IPS-18a (cell line): ENCODE results near the gene SLC22A15.

Source experiments
- H3K27ac ChIP-seq: one replicate; pipeline ENCODE4 v1.5.1; 2013; ENCODE audit warnings: low read length
- H3K27me3 ChIP-seq: one replicate; pipeline ENCODE4 v1.6.1; 2013; ENCODE audit warnings: mild to moderate bottlenecking, low read length; ENCODE audit not compliant: control insufficient read depth, insufficient read depth
- H3K36me3 ChIP-seq: one replicate; pipeline ENCODE4 v1.6.1; 2013; ENCODE audit warnings: low read depth, low read length; ENCODE audit not compliant: control insufficient read depth
- H3K4me1 ChIP-seq: one replicate; pipeline ENCODE4 v1.6.1; 2013; ENCODE audit warnings: low read depth, low read length; ENCODE audit not compliant: control insufficient read depth
- H3K4me3 ChIP-seq: one replicate; pipeline ENCODE4 v1.5.1; 2013; ENCODE audit warnings: low read length
- H3K9ac ChIP-seq: one replicate; pipeline ENCODE4 v1.6.1; 2013; ENCODE audit warnings: mild to moderate bottlenecking, low read length, moderate library complexity
- H3K9me3 ChIP-seq: one replicate; pipeline ENCODE4 v1.6.1; 2013; ENCODE audit warnings: low read depth, low read length; ENCODE audit not compliant: control insufficient read depth

SLC22A15 gene

GRCh38 chr1:116091083-116091482 is 114.8 kb downstream of the SLC22A15 start:
- Histone ChIP-seq H3K27ac (no peak overlapping the region), H3K9me3 (no peaks in the 10 kb centered on the region), H3K9ac (no peak overlapping the region), H3K36me3 (no peaks in the 10 kb centered on the region), H3K4me1 (no peaks in the 10 kb centered on the region), H3K27me3 (no peaks in the 10 kb centered on the region), H3K4me3 (no peak overlapping the region)

GRCh38 chr1:116092752-116093489 is 116.6 kb downstream of the SLC22A15 start:
- Histone ChIP-seq H3K4me3 (no peak overlapping the region), H3K4me1 (no peaks in the 10 kb centered on the region), H3K9me3 (no peaks in the 10 kb centered on the region), H3K27ac (no peak overlapping the region), H3K9ac (no peak overlapping the region), H3K36me3 (no peaks in the 10 kb centered on the region), H3K27me3 (no peaks in the 10 kb centered on the region)

- no peaks in the 10 kb centered on the region for H3K9me3 ChIP-seq
Measured at GRCh38 chr1:116095027-116095426, 118.7 kb downstream of the SLC22A15 start.

GRCh38 chr1:116096013-116096618 is 119.8 kb downstream of the SLC22A15 start:
- no peaks in the 10 kb centered on the region for H3K27me3 ChIP-seq
- no peak overlapping the region for H3K4me3 ChIP-seq
- no peaks in the 10 kb centered on the region for H3K9me3 ChIP-seq
- H3K27ac ChIP-seq: no peak overlapping the region
- no peaks in the 10 kb centered on the region for H3K4me1 ChIP-seq
- H3K9ac ChIP-seq: no peak overlapping the region
- no peaks in the 10 kb centered on the region for H3K36me3 ChIP-seq

More at GRCh38 chr1:116095027-116095426, 118.7 kb downstream of the SLC22A15 start:
- no peak overlapping the region for H3K9ac ChIP-seq
- H3K27ac ChIP-seq: no peak overlapping the region
- H3K4me3 ChIP-seq: no peak overlapping the region
- H3K4me1 ChIP-seq: no peaks in the 10 kb centered on the region
- no peaks in the 10 kb centered on the region for H3K27me3 ChIP-seq
- H3K36me3 ChIP-seq: no peaks in the 10 kb centered on the region

- no peak overlapping the region for H3K27ac ChIP-seq
- H3K4me1 ChIP-seq: no peaks in the 10 kb centered on the region
- H3K27me3 ChIP-seq: no peaks in the 10 kb centered on the region
- H3K36me3 ChIP-seq: no peaks in the 10 kb centered on the region
- H3K9ac ChIP-seq: no peak overlapping the region
- H3K4me3 ChIP-seq: no peak overlapping the region
- H3K9me3 ChIP-seq: no peaks in the 10 kb centered on the region
Measured at GRCh38 chr1:116097626-116098025, 121.3 kb downstream of the SLC22A15 start.

GRCh38 chr1:116099379-116099778 is 123.1 kb downstream of the SLC22A15 start:
- no peaks in the 10 kb centered on the region for H3K4me1 ChIP-seq
- H3K4me3 ChIP-seq: no peak overlapping the region
- H3K27ac ChIP-seq: no peak overlapping the region
- no peak overlapping the region for H3K9ac ChIP-seq
- no peaks in the 10 kb centered on the region for H3K9me3 ChIP-seq
- H3K36me3 ChIP-seq: no peaks in the 10 kb centered on the region
- no peaks in the 10 kb centered on the region for H3K27me3 ChIP-seq

- no peak overlapping the region for H3K27ac ChIP-seq
- H3K27me3 ChIP-seq: no peaks in the 10 kb centered on the region
- no peaks in the 10 kb centered on the region for H3K36me3 ChIP-seq
- H3K4me3 ChIP-seq: no peak overlapping the region
- no peaks in the 10 kb centered on the region for H3K4me1 ChIP-seq
- H3K9ac ChIP-seq: no peak overlapping the region
- H3K9me3 ChIP-seq: no peaks in the 10 kb centered on the region
Measured at GRCh38 chr1:116099919-116100318, 123.6 kb downstream of the SLC22A15 start.

- H3K27ac ChIP-seq: no peak overlapping the region
- no peaks in the 10 kb centered on the region for H3K9me3 ChIP-seq
- H3K4me1 ChIP-seq: no peaks in the 10 kb centered on the region
- no peak overlapping the region for H3K4me3 ChIP-seq
- no peaks in the 10 kb centered on the region for H3K36me3 ChIP-seq
- H3K27me3 ChIP-seq: no peaks in the 10 kb centered on the region
- no peak overlapping the region for H3K9ac ChIP-seq
Measured at GRCh38 chr1:116104667-116105066, 128.4 kb downstream of the SLC22A15 start.

GRCh38 chr1:116105996-116106395 is 129.7 kb downstream of the SLC22A15 start:
- no peak overlapping the region for H3K4me3 ChIP-seq
- no peaks in the 10 kb centered on the region for H3K4me1 ChIP-seq

GRCh38 chr1:116106646-116107045 is 130.3 kb downstream of the SLC22A15 start:
- H3K4me3 ChIP-seq: no peak overlapping the region
- no peak overlapping the region for H3K9ac ChIP-seq

More at GRCh38 chr1:116105996-116106395, 129.7 kb downstream of the SLC22A15 start:
- Histone ChIP-seq H3K36me3 (no peaks in the 10 kb centered on the region), H3K27me3 (no peaks in the 10 kb centered on the region), H3K27ac (no peak overlapping the region), H3K9ac (no peak overlapping the region), H3K9me3 (no peaks in the 10 kb centered on the region)

GRCh38 chr1:116107371-116107770 is 131.1 kb downstream of the SLC22A15 start:
- Histone ChIP-seq H3K9me3 (no peaks in the 10 kb centered on the region), H3K27me3 (no peaks in the 10 kb centered on the region), H3K9ac (no peak overlapping the region), H3K27ac (no peak overlapping the region), H3K4me1 (no peaks in the 10 kb centered on the region), H3K36me3 (no peaks in the 10 kb centered on the region), H3K4me3 (no peak overlapping the region)

More at GRCh38 chr1:116106646-116107045, 130.3 kb downstream of the SLC22A15 start:
- H3K27me3 ChIP-seq: no peaks in the 10 kb centered on the region
- H3K36me3 ChIP-seq: no peaks in the 10 kb centered on the region
- no peaks in the 10 kb centered on the region for H3K4me1 ChIP-seq
- no peaks in the 10 kb centered on the region for H3K9me3 ChIP-seq
- H3K27ac ChIP-seq: no peak overlapping the region
